Measurements from ENCODE around the gene OR2J1. TPM values are rescaled to one million over a fixed set of nuclear protein-coding genes. Genes with fewer than 3 reads are reported as not detected.

OR2J1 gene
- not detected in 2 replicates for total RNA-seq (2014; rRNA removed; shearing (Covaris generic))

GRCh38 chr6:29099190-29099589 lies at the start of gene OR2J1:
TSS of gene OR2J1 (plus strand) at chr6:29099490. CDS start at chr6:29100943, 1,453 bp downstream.

GRCh38 chr6:29087213-29087612 lies 12.1 kb upstream of the OR2J1 start, which contains the start of gene OR2B3:
TSS of gene OR2B3 (minus strand) at chr6:29087313. CDS start at chr6:29087248, 65 bp downstream.

GRCh38 chr6:29107758-29108157 lies 8.5 kb downstream of the OR2J1 start, which contains the start of gene OR2J3:
TSS of gene OR2J3 (plus strand) at chr6:29108058. CDS start at chr6:29111891, 3,833 bp downstream.

Other genes with a start within 250 kb of the OR2J1 start
- gene TRIM27, start 175.5 kb upstream of the OR2J1 start, total RNA-seq (2014; rRNA removed; shearing (Covaris generic)): 56.4 and 62.1 TPM in 2 replicates
- gene ZNF311, start 94.2 kb upstream of the OR2J1 start, total RNA-seq (2014; rRNA removed; shearing (Covaris generic)): not detected in 2 replicates
- not detected in 2 replicates for gene OR2W1, start 54.3 kb upstream of the OR2J1 start, total RNA-seq (2014; rRNA removed; shearing (Covaris generic))
- gene OR2B3, start 12.2 kb upstream of the OR2J1 start, total RNA-seq (2014; rRNA removed; shearing (Covaris generic)): not detected in 2 replicates
- not detected in 2 replicates for gene OR2J3, start 8.6 kb downstream of the OR2J1 start, total RNA-seq (2014; rRNA removed; shearing (Covaris generic))
- not detected in 2 replicates for gene OR2J2, start 71.4 kb downstream of the OR2J1 start, total RNA-seq (2014; rRNA removed; shearing (Covaris generic))
- gene OR14J1, start 202.2 kb downstream of the OR2J1 start, total RNA-seq (2014; rRNA removed; shearing (Covaris generic)): 0.03 TPM in 1 of 2 replicates, not detected in the other